ENCODE results near the gene EPX. TPM values are rescaled to one million over a fixed set of nuclear protein-coding genes. Genes with fewer than 3 reads are reported as not detected.

Gene EPX
- total RNA-seq, 1 experiment from 2014 or later = not detected

DNA sequence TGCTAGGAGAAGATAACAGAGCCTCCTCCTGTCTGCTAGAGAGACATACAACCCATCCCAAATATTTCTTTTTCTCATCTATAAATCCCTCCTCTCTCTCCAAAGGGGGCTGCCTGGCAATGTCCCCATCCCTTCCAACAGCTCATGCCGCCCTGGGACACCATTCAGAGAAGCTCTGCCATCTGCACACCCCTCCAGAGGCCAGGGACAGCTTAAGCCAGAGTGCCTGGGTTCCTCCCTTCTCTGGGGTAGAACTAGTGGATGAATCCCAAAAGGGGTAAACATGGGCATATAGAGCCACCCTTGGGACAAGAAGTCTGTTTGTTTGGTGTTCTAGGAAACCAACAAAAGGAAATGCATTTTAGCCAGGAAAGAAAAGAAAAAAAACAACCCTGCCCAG, 43.3 kb downstream of the EPX start:
- Histone ChIP-seq H3K36me3 (ENCODE audit: insufficient read depth, low read length) (no peaks in the 10 kb centered on the region), H3K9me2 (replicated peaks; ENCODE audit: insufficient read depth, low read length) (no peaks in the 10 kb centered on the region), H3K4me2 (ENCODE audit: low read depth, low read length, poor library complexity, severe bottlenecking) (no peak overlapping the region), H3K79me2 (ENCODE audit: low read length) (no peaks in the 10 kb centered on the region), H4K20me1 (ENCODE audit: insufficient read depth, low read depth, low read length) (no peaks in the 10 kb centered on the region), H3K27me3 (ENCODE audit: low read length) (no peaks in the 10 kb centered on the region), H3K9ac (ENCODE audit: low read length) (no peak overlapping the region), H3K9me3 (ENCODE audit: low read length) (no peaks in the 10 kb centered on the region), H3K27ac (ENCODE audit: low read length) (no peak overlapping the region), H3K4me3 (ENCODE audit: low read length) (no peak overlapping the region), H3K4me1 (ENCODE audit: low read length) (peaks cover 15% of the 10 kb centered on the region), H2AFZ (ENCODE audit: low read length) (no peak overlapping the region)
- DNase-seq = no peak

DNA sequence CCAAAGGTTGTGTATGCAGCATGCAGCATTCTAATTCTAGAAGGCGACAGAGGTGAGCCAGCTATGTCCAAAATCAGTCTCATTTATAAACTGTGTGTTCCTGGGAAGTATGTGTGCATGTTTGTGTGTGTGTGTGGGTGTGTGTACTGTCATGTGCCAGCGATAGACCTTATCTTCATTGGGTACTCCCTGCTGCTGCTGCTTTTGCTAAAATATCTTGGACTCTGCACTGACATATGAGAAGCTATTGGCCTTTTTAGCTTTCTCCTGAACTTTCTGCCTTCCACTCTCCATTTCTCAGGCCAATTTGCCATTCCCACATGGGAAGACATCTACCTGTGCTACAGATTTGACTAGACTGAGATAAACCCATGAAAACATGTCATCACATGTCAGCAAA, 43.9 kb downstream of the EPX start:
- Histone ChIP-seq H3K9ac (ENCODE audit: low read length) (no peak overlapping the region), H3K27ac (ENCODE audit: low read length) (no peak overlapping the region), H3K36me3 (ENCODE audit: insufficient read depth, low read length) (no peaks in the 10 kb centered on the region), H2AFZ (ENCODE audit: low read length) (no peak overlapping the region), H3K9me3 (ENCODE audit: low read length) (no peaks in the 10 kb centered on the region), H3K4me2 (ENCODE audit: low read depth, low read length, poor library complexity, severe bottlenecking) (no peak overlapping the region), H3K79me2 (ENCODE audit: low read length) (no peaks in the 10 kb centered on the region), H3K4me1 (ENCODE audit: low read length) (peaks cover 15% of the 10 kb centered on the region), H3K9me2 (replicated peaks; ENCODE audit: insufficient read depth, low read length) (no peaks in the 10 kb centered on the region), H4K20me1 (ENCODE audit: insufficient read depth, low read depth, low read length) (no peaks in the 10 kb centered on the region), H3K27me3 (ENCODE audit: low read length) (no peaks in the 10 kb centered on the region), H3K4me3 (ENCODE audit: low read length) (no peak overlapping the region)
- DNase-seq = no peak

DNA sequence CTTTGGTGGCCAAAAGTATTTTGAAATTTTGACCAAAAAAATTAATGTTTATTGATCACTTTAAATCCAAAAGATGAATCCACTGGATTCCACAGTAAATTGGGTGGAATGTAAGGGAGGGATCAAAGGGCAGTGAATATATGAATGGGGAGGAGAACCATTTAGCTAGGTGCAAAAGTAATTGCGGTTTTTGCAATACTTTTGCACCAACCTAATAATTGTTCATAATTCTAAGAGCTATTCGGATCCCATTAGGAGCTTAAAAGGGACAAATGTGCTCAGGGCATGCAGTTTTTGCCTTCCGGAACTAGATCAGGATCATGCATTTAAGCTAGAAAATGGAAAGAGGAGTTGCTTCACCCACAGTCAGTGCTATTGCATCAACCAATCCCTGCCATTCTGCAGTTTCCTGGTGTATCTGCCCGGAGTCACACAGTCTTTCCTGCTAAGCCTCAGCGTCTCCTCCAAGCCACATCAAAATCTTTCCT, 45.7 kb downstream of the EPX start, which contains the start of gene LPO:
Gene LPO, plus strand, starts transcription at position 438 of the 488 bp plus-strand sequence. CDS start 4,396 bp downstream, outside the sequence.
- H3K9ac ChIP-seq (ENCODE audit: low read length) = no peak within 1 kb of the TSS
- peak within 1 kb of the TSS; percentile 31 for H3K4me2 ChIP-seq (ENCODE audit: low read depth, low read length, poor library complexity, severe bottlenecking)
- H3K36me3 ChIP-seq (ENCODE audit: insufficient read depth, low read length) = no peaks in the 10 kb centered on the region
- H3K79me2 ChIP-seq (ENCODE audit: low read length) = no peaks in the 10 kb centered on the region
- H4K20me1 ChIP-seq (ENCODE audit: insufficient read depth, low read depth, low read length) = no peaks in the 10 kb centered on the region
- DNase-seq = no peak
- H3K27ac ChIP-seq (ENCODE audit: low read length) = no peak within 1 kb of the TSS
- no peaks in the 10 kb centered on the region for H3K9me2 ChIP-seq (replicated peaks; ENCODE audit: insufficient read depth, low read length)
- peaks cover 6% of the 10 kb centered on the region for H3K4me1 ChIP-seq (ENCODE audit: low read length)
- H2AFZ ChIP-seq (ENCODE audit: low read length) = no peak within 1 kb of the TSS
- H3K27me3 ChIP-seq (ENCODE audit: low read length) = no peaks in the 10 kb centered on the region
- H3K9me3 ChIP-seq (ENCODE audit: low read length) = no peaks in the 10 kb centered on the region
- H3K4me3 ChIP-seq (ENCODE audit: low read length) = no peak within 1 kb of the TSS

DNA sequence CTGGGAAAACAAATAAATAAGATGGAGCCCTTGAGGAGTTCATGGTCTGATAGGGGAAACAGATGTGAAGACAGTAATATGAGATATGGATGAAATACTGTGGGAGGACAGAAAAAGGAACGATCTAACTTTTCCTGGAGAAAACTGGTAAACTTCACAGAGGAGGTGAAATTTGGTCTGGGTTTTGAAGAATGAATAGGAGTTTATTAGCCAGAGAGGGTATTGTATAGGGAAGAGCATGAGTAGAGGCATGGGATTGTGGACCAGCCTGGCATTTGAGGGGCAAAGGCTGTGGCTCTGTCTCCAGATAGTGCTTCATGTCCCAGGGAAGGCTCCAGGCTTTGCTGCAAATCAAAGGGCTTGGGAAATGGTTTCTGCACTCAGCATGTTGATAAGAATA, 47.5 kb downstream of the EPX start:
- Histone ChIP-seq H3K36me3 (ENCODE audit: insufficient read depth, low read length) (no peaks in the 10 kb centered on the region), H3K27ac (ENCODE audit: low read length) (no peak overlapping the region), H2AFZ (ENCODE audit: low read length) (no peak overlapping the region), H3K9me2 (replicated peaks; ENCODE audit: insufficient read depth, low read length) (no peaks in the 10 kb centered on the region), H3K4me3 (ENCODE audit: low read length) (no peak overlapping the region), H4K20me1 (ENCODE audit: insufficient read depth, low read depth, low read length) (no peaks in the 10 kb centered on the region), H3K4me1 (ENCODE audit: low read length) (no peaks in the 10 kb centered on the region), H3K9me3 (ENCODE audit: low read length) (no peaks in the 10 kb centered on the region), H3K27me3 (ENCODE audit: low read length) (no peaks in the 10 kb centered on the region), H3K79me2 (ENCODE audit: low read length) (no peaks in the 10 kb centered on the region), H3K4me2 (ENCODE audit: low read depth, low read length, poor library complexity, severe bottlenecking) (no peak overlapping the region), H3K9ac (ENCODE audit: low read length) (no peak overlapping the region)
- DNase-seq = no peak

DNA sequence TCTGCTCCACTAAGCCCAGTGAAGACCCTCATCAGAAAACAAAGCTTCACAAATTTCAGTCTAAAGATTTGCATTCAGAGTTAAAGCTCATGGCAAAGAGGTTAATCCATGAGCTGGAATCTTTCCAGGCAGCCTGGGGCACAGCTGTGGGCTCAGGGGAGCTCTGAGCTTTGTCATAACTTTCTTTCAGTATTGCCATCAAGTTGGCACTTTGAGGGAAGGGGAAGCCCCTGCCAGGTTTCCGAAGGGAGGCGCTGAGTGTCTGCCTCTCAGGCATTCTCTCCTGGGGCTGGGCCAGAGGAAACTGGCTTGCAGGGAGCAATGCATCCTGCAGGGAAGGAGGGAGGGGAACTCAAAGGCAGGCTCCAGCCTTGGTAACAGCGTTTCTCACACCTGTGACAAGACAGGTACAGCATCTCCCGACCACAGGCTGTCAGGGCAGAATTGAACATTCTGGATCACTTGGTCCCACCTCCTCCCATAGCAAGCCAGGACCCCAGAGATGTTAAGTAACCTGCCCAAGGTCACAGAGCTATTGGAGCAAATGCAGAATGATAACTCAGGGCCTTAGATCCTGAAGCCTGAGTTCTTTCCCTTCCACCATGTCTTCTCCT, 49.8 kb downstream of the EPX start:
- Histone ChIP-seq H3K4me1 (ENCODE audit: low read length) (no peaks in the 10 kb centered on the region), H4K20me1 (ENCODE audit: insufficient read depth, low read depth, low read length) (no peaks in the 10 kb centered on the region), H3K4me2 (ENCODE audit: low read depth, low read length, poor library complexity, severe bottlenecking) (no peak overlapping the region), H3K27me3 (ENCODE audit: low read length) (no peaks in the 10 kb centered on the region), H3K9ac (ENCODE audit: low read length) (no peak overlapping the region), H3K27ac (ENCODE audit: low read length) (no peak overlapping the region), H2AFZ (ENCODE audit: low read length) (no peak overlapping the region), H3K4me3 (ENCODE audit: low read length) (no peak overlapping the region), H3K9me3 (ENCODE audit: low read length) (no peaks in the 10 kb centered on the region), H3K36me3 (ENCODE audit: insufficient read depth, low read length) (no peaks in the 10 kb centered on the region), H3K9me2 (replicated peaks; ENCODE audit: insufficient read depth, low read length) (no peaks in the 10 kb centered on the region), H3K79me2 (ENCODE audit: low read length) (no peaks in the 10 kb centered on the region)
- no peak for DNase-seq

DNA sequence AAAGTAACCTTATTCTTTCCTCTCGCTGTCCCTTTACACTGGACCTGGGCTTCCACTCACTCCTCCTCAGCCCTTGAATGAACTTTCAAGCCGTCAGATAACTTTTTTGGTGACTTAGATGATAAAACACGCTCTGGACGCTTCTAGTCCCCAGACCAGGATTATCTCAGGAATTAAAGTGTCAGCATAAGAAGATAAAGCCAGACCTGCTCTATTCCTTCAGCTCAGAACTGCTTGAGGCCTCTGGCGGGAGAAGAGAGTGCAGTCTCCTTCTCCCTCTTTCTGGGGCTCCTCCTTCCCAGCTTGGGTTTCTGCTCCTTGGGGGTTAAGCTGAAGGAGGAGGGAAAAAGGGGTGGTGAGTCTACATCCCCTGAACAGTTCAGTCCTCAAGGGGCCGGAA, 52.4 kb downstream of the EPX start:
- H3K27me3 ChIP-seq (ENCODE audit: low read length) = no peaks in the 10 kb centered on the region
- H3K27ac ChIP-seq (ENCODE audit: low read length) = no peak overlapping the region
- DNase-seq = no peak
- H4K20me1 ChIP-seq (ENCODE audit: insufficient read depth, low read depth, low read length) = no peaks in the 10 kb centered on the region
- H2AFZ ChIP-seq (ENCODE audit: low read length) = no peak overlapping the region
- H3K9me2 ChIP-seq (replicated peaks; ENCODE audit: insufficient read depth, low read length) = no peaks in the 10 kb centered on the region
- H3K36me3 ChIP-seq (ENCODE audit: insufficient read depth, low read length) = no peaks in the 10 kb centered on the region
- H3K4me2 ChIP-seq (ENCODE audit: low read depth, low read length, poor library complexity, severe bottlenecking) = no peak overlapping the region
- peaks cover 3% of the 10 kb centered on the region for H3K4me1 ChIP-seq (ENCODE audit: low read length)
- H3K79me2 ChIP-seq (ENCODE audit: low read length) = no peaks in the 10 kb centered on the region
- no peaks in the 10 kb centered on the region for H3K9me3 ChIP-seq (ENCODE audit: low read length)
- no peak overlapping the region for H3K4me3 ChIP-seq (ENCODE audit: low read length)
- H3K9ac ChIP-seq (ENCODE audit: low read length) = no peak overlapping the region

DNA sequence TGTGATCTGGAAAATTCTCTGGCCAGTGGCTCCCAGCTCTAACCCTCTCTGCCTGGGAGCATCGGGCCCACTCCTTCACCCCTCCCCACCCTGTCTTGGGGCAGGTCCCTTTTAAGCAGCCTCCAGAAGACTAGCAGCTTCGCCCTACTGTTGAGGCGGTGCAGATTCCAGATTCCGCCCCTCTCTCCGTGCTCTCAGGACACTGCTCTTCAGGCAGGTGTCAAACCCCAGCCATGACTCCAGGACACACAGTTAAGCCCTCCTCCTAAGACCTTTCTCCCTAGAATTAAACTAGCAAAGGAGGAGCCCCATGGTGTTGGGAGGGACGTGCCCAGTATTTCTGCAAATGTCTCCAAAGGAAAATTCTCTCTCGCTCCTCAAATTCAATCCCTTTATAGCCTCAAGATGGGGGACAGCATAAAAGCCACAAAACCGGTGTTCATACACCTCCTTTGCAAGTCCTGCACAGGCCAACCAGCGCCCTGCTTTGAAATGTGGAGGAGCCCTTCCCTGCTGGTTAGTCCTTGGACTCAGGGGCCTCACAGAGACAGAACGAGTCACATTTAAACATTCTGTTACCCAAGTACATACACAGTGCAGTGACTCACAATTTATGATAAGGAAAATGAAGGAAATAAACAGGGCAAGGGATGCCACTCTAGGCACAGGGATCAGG, 53.0 kb downstream of the EPX start:
- no peaks in the 10 kb centered on the region for H4K20me1 ChIP-seq (ENCODE audit: insufficient read depth, low read depth, low read length)
- no peak overlapping the region for H2AFZ ChIP-seq (ENCODE audit: low read length)
- H3K27ac ChIP-seq (ENCODE audit: low read length) = no peak overlapping the region
- no peak overlapping the region for H3K4me3 ChIP-seq (ENCODE audit: low read length)
- no peak for DNase-seq
- no peak overlapping the region for H3K9ac ChIP-seq (ENCODE audit: low read length)
- H3K9me2 ChIP-seq (replicated peaks; ENCODE audit: insufficient read depth, low read length) = no peaks in the 10 kb centered on the region
- H3K36me3 ChIP-seq (ENCODE audit: insufficient read depth, low read length) = no peaks in the 10 kb centered on the region
- H3K79me2 ChIP-seq (ENCODE audit: low read length) = no peaks in the 10 kb centered on the region
- peaks cover 4% of the 10 kb centered on the region for H3K4me1 ChIP-seq (ENCODE audit: low read length)
- no peaks in the 10 kb centered on the region for H3K9me3 ChIP-seq (ENCODE audit: low read length)
- no peaks in the 10 kb centered on the region for H3K27me3 ChIP-seq (ENCODE audit: low read length)
- H3K4me2 ChIP-seq (ENCODE audit: low read depth, low read length, poor library complexity, severe bottlenecking) = no peak overlapping the region

DNA sequence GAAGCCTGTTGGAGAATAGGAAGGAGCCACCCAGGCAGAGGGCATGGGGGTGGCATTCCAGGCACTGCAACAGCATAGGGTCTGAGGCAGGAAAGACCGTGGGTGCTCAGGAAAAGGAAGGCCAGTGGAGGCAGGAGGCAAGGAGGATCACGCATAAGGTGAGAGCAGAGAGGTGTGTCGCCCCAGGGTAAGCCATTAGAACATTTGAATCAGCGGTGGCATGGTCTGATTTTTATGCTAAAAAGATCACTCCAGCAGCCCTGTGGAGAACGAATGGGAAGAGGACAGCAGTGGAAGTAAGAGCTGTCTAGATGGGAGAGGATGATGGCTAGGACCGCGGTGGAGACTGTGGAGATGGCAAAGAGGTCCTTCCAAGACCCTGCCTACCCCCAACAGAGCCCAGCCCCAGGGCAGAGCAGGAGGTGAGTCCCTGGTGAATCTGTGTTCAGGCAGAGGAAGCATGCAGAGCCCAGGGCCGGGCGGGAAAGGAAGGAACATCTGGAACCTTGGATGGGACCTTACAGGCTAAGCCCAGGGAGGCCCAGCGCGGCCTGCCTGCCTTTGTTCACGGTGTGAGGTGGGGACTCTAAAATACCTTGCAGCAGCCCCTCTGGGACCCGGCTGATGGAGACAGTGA, 53.7 kb downstream of the EPX start:
- H3K4me2 ChIP-seq (ENCODE audit: low read depth, low read length, poor library complexity, severe bottlenecking) = no peak overlapping the region
- H3K27ac ChIP-seq (ENCODE audit: low read length) = no peak overlapping the region
- no peaks in the 10 kb centered on the region for H3K79me2 ChIP-seq (ENCODE audit: low read length)
- no peak overlapping the region for H3K4me3 ChIP-seq (ENCODE audit: low read length)
- H3K9me2 ChIP-seq (replicated peaks; ENCODE audit: insufficient read depth, low read length) = no peaks in the 10 kb centered on the region
- DNase-seq = no peak
- H3K4me1 ChIP-seq (ENCODE audit: low read length) = peaks cover 4% of the 10 kb centered on the region
- no peak overlapping the region for H2AFZ ChIP-seq (ENCODE audit: low read length)
- H3K9me3 ChIP-seq (ENCODE audit: low read length) = no peaks in the 10 kb centered on the region
- no peaks in the 10 kb centered on the region for H3K27me3 ChIP-seq (ENCODE audit: low read length)
- no peaks in the 10 kb centered on the region for H4K20me1 ChIP-seq (ENCODE audit: insufficient read depth, low read depth, low read length)
- H3K9ac ChIP-seq (ENCODE audit: low read length) = no peak overlapping the region
- no peaks in the 10 kb centered on the region for H3K36me3 ChIP-seq (ENCODE audit: insufficient read depth, low read length)

Data from Karpas-422 (cell line).